ENCODE results near the gene PMM2.

PMM2 gene

GRCh38 chr16:8851761-8852403, 54.2 kb downstream of the PMM2 start:
- no peak for DNase-seq (ENCODE audit: low read depth)

GRCh38 chr16:8852534-8852933, 54.9 kb downstream of the PMM2 start:
- no peak for DNase-seq (ENCODE audit: low read depth)

GRCh38 chr16:8853150-8853549, 55.5 kb downstream of the PMM2 start:
- no peak for DNase-seq (ENCODE audit: low read depth)

GRCh38 chr16:8853611-8854010, 56.0 kb downstream of the PMM2 start:
- no peak for DNase-seq (ENCODE audit: low read depth)

- DNase-seq (ENCODE audit: low read depth) = no peak
Measured at GRCh38 chr16:8854298-8854948, 56.8 kb downstream of the PMM2 start.

GRCh38 chr16:8855051-8855786, 57.6 kb downstream of the PMM2 start:
- DNase-seq (ENCODE audit: low read depth) = no peak

GRCh38 chr16:8855972-8856371, 58.3 kb downstream of the PMM2 start:
- no peak for DNase-seq (ENCODE audit: low read depth)

GRCh38 chr16:8858994-8859912, 61.6 kb downstream of the PMM2 start:
- no peak for DNase-seq (ENCODE audit: low read depth)

- DNase-seq (ENCODE audit: low read depth) = no peak
Measured at GRCh38 chr16:8859913-8860881, 62.6 kb downstream of the PMM2 start.

GRCh38 chr16:8861563-8862308, 64.1 kb downstream of the PMM2 start:
- DNase-seq (ENCODE audit: low read depth) = no peak

GRCh38 chr16:8862309-8863130, 64.9 kb downstream of the PMM2 start:
- no peak for DNase-seq (ENCODE audit: low read depth)

GRCh38 chr16:8863594-8864424, 66.2 kb downstream of the PMM2 start:
- DNase-seq (ENCODE audit: low read depth) = no peak

- DNase-seq (ENCODE audit: low read depth) = no peak
Measured at GRCh38 chr16:8864480-8865110, 67.0 kb downstream of the PMM2 start.

- DNase-seq (ENCODE audit: low read depth) = no peak
Measured at GRCh38 chr16:8865145-8865882, 67.7 kb downstream of the PMM2 start.

GRCh38 chr16:8866118-8866883, 68.7 kb downstream of the PMM2 start:
- DNase-seq (ENCODE audit: low read depth) = no peak

- no peak for DNase-seq (ENCODE audit: low read depth)
Measured at GRCh38 chr16:8866884-8867215, 69.2 kb downstream of the PMM2 start.

Data from GM04503 (cell line).